Ovary (tissue), 3 donors: ENCODE results near the gene PBRM1.

ENCODE experiments used
- CTCF ChIP-seq, 3 donors: fragments of 450-650 bp in 2 of 3; fragments of 200-600 bp in 1 of 3; IDR thresholded peaks; one replicate each; pipeline versions ENCODE4 v1.5.1 to v1.8.0; 2016 to 2022; ENCODE audit warnings: antibody characterized with exemption in 3 of 3, mild to moderate bottlenecking in 1 of 3
- POLR2A ChIP-seq: fragments of 450-650 bp; IDR thresholded peaks from one replicate; pipeline ENCODE4 v1.6.1; 2017; ENCODE audit warnings: antibody characterized with exemption, mild to moderate bottlenecking, moderate library complexity
- donor health status: DM: no; HTN: no; CAD: no.

GRCh38 chr3:52525680-52526561 lies 159.8 kb downstream of the PBRM1 start:
- no peak for TF ChIP-seq CTCF (IDR thresholded peaks at IDR 0.05)
- TF ChIP-seq POLR2A = no peak
